OCI-LY1 (cell line): ENCODE measurements around the gene TNNC1.

ENCODE experiments used
- CTCF ChIP-seq: fragments of 200-600 bp; sonication (generic), shearing (Covaris generic); IDR thresholded peaks from 2 replicates; pipeline ENCODE4 v1.5.1; 2017; ENCODE audit warnings: mild to moderate bottlenecking, antibody characterized with exemption, low read length, moderate library complexity, mixed read lengths
- EZH2 ChIP-seq: fragments of 200-600 bp; sonication (generic), shearing (Covaris generic); IDR thresholded peaks from 2 replicates; pipeline ENCODE4 v1.8.0; 2017; ENCODE audit warnings: borderline replicate concordance, mixed run types, mild to moderate bottlenecking, antibody characterized with exemption, low read length, moderate library complexity, mixed read lengths

- TF ChIP-seq CTCF (no peak), EZH2 (no peak)
Measured at GRCh38 chr3:52405066-52405465, 48.8 kb downstream of the TNNC1 start.
